Omental fat pad (tissue), 4 donors: Measurements from ENCODE around the gene FGF18. TPM values are rescaled to one million over a fixed set of nuclear protein-coding genes. Genes with fewer than 3 reads are reported as not detected.

Experiments
- ATAC-seq: fragments of 150-250 bp; one replicate; pipeline ENCODE4 v1.9.1; 2016; ENCODE audit warnings: mild to moderate bottlenecking, moderate library complexity; ENCODE audit not compliant: low FRiP score
- DNase-seq: peaks from one replicate; pipeline ENCODE4 v3.0.0-alpha.2; 2019; ENCODE audit warnings: low spot score
- total RNA-seq, 4 donors: library from RNA; depleted of rRNA; stranded (reverse); fragments of >200 nt; gene quantifications; one replicate each; pipeline ENCODE4 v1.1.0, GENCODE V29; 2016
- TF ChIP-seq, protein P1 (sequence below), 3 donors: fragments of 450-650 bp; IDR thresholded peaks; one replicate each; pipeline ENCODE4 v1.5.1; 2016 to 2017; ENCODE audit warnings: antibody characterized with exemption in 3 of 3, mild to moderate bottlenecking in 3 of 3, moderate library complexity in 2 of 3

Gene FGF18
- total RNA-seq, 4 donors from 2014 or later = 0.79 to 7.5 (median 2.1) TPM

DNA sequence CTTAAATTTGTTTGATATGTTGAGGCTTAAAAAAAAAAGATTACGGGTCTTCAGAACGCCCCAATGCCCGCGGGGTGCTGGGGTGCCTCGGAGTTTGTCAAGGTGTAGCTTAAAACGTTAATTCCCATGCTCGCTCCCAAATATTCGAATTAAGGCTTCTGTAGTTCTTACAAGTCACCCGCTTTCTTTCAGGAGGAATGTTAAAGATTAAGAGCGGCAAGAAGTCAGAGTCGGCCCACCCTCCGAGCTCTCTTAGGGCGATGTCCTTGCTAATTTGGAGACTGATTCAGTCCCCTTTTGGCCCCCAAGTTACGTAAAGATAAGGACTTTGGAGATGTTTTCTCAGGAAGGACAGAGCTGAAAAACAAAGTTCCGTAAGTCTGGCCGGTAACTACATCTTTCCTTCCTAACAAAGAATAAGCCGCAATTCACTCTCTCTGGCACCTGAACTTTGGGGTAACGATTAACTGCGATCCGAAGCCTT lies 32.5 kb upstream of the FGF18 start:
- no peak for DNase-seq
- ATAC-seq = no peak
- TF ChIP-seq, protein P1, sequence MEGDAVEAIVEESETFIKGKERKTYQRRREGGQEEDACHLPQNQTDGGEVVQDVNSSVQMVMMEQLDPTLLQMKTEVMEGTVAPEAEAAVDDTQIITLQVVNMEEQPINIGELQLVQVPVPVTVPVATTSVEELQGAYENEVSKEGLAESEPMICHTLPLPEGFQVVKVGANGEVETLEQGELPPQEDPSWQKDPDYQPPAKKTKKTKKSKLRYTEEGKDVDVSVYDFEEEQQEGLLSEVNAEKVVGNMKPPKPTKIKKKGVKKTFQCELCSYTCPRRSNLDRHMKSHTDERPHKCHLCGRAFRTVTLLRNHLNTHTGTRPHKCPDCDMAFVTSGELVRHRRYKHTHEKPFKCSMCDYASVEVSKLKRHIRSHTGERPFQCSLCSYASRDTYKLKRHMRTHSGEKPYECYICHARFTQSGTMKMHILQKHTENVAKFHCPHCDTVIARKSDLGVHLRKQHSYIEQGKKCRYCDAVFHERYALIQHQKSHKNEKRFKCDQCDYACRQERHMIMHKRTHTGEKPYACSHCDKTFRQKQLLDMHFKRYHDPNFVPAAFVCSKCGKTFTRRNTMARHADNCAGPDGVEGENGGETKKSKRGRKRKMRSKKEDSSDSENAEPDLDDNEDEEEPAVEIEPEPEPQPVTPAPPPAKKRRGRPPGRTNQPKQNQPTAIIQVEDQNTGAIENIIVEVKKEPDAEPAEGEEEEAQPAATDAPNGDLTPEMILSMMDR (IDR thresholded peaks at IDR 0.05) = no peak

DNA sequence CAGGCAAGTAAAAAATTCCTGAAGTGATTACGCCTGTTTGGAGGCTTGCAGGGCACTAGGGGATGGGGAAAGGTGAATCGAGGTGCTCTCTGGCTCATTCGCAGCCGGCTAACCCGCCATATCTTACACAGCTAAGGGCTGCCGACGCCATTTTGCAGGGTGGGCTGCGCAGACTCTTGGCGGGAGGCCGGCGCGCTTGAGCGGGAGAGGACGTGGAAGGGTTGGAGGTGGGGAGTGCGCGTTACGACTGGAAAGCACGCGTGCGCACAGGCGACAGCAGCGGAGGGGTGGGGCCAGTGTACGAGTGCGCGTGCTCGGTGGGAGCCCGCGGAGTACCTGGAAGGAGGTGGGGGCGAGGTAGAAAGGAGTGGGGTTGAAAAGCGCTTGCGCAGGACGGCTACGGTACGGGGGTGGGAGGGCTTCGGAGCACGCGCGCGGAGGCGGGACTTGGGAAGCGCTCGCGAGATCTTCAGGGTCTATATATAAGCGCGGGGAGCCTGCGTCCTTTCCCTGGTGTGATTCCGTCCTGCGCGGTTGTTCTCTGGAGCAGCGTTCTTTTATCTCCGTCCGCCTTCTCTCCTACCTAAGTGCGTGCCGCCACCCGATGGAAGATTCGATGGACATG lies 32.0 kb upstream of the FGF18 start, which contains the start of gene NPM1:
Gene NPM1 (plus strand): TSS at position 505 of the 625 bp plus-strand sequence. CDS start 100 bp downstream, at position 605.
- TF ChIP-seq, protein P1 (IDR thresholded peaks at IDR 0.05) = no peak
- ATAC-seq = peak; percentile 96
- peak; percentile 70 for DNase-seq

DNA sequence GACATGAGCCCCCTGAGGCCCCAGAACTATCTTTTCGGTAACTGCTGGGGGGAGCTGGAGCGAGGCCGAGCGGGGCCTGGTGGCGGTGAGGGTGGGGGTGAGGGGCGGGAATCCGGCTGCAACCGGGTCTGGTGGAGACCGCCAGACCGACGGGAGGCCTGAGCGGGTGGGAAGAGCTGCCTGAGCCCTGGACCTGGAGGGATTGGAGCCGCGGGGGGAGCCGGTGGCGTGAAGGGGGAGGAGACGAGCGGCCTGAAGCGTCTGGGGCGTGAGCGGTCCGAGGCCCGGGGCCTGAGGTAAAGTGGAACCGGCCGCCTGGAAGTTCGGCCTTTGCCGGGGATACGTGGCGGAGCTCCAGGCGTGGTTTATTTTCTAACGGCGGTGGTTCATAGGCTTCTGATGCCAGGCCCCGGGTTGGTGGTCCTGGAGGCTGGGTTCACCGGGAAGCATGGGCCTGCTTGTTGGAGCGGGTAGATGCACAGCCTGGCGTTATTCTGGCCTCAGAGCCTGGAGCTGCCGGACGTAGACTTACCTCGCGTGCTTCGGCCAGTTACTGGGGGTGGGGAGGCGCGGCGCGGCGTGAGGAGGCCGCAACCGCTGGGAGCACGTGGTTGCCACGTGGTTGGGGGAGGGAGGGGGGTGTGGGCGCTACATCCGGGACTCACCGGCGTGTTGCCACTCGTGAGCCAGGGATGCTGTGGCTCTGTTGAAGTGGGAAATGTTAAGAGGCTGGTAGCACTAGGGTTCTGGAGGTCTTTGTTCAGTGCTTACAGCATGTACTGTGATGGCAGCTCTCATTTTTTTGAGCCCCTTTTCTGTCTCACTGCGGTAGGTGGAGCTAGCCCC lies 31.3 kb upstream of the FGF18 start:
- peak; percentile 35 for ATAC-seq
- DNase-seq = peak; percentile 70
- TF ChIP-seq, protein P1 (IDR thresholded peaks at IDR 0.05) = no peak

DNA sequence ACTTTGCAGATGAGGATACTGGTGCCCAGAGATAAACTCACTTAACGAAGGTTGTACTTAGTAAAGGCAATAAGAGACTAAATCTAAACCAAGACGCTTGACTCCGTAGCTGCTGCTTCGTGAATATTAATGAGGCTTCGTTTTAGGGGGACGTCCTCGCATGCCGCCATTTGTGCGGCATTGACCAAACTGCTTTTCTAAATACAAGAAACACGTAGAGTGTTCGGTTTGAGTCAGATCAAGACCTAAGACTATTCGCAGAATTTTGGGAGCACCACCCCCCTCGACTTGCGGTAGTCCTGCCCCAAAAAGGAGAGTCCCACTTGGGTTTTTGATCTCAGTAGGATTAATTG lies 30.7 kb upstream of the FGF18 start:
- TF ChIP-seq, protein P1 (IDR thresholded peaks at IDR 0.05) = no peak
- ATAC-seq = no peak
- DNase-seq = no peak

DNA sequence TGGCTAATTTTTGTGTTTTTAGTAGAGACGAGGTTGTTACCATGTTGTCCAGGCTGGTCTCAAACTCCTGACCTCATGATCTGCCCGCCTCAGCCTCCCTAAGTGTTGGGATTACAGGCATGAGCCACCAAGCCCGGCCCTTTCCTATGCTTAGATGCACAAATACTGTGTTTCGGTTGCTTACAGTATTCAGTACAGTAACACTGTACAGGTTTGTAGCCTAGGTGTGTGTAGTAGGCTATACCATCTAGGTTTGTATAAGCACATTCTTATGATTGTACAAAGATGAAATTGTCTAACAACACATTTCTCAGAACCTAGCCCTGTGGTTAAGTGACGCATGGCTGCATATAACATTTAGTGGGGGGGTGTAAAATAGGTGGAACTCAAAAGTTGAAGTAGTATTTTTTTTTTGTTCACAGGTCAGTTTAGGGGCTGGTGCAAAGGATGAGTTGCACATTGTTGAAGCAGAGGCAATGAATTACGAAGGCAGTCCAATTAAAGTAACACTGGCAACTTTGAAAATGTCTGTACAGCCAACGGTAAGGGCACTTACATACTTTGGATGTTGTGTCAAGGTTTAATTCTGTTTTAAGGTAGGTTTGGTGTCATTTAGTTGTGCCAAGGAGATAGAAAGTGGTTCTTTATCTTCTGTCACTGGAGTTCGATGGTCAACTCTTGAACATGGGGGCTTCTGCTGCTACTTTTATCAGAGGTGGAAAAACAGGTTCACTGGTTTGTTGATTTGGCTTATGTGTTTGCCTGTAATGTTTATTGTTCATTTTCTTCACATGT lies 28.4 kb upstream of the FGF18 start:
- ATAC-seq (no peak), DNase-seq (no peak)
- TF ChIP-seq, protein P1 (IDR thresholded peaks at IDR 0.05) = no peak

DNA sequence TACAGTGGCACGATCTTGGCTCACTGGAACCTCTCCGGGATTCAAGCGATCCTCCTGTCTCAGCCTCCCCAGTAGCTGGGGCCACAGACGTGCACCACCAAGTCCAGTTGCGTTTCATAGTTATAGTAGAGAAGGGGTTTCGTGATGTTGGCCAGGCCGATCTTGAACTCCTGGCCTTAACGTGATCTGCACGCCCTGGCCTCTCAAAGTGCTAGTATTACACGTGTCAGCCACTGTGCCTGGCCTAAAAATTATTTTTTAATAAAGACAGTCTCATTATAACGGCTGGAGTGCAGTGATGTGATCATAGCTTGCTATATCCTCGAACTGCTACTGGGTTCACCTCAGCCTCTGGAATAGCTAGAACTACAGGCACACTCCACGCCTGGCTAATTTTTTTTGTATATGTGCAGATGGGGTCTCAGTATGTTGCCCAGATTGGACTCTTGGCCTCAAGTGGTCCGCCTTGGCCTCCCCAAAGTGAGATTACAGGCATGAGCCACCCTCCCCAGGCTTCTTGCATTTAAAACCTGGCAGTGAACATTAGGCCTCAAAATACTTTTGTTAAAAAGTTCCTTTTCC lies 27.4 kb upstream of the FGF18 start:
- DNase-seq = no peak
- ATAC-seq = no peak
- TF ChIP-seq, protein P1 (IDR thresholded peaks at IDR 0.05) = no peak
